T-helper 2 cell treated with Interferon-gamma antibody and Interleukin-4, amounts not matched to agents 5 μg/mL and 100 μg/mL, for 36 hours (primary cell): ENCODE data around the gene ZFP64.

ENCODE experiments used
- DNase-seq: peaks from one replicate; pipeline ENCODE4 v3.0.0; 2021; ENCODE audit warnings: low spot score
- H3K27ac Mint-ChIP-seq: one replicate; pipeline ENCODE4 v1.8.0; 2021; ENCODE audit warnings: mild to moderate bottlenecking, mixed read lengths
- H3K27me3 Mint-ChIP-seq: one replicate; pipeline ENCODE4 v1.8.0; 2021; ENCODE audit warnings: low read depth, mixed read lengths
- H3K36me3 Mint-ChIP-seq: one replicate; pipeline ENCODE4 v1.8.0; 2021; ENCODE audit warnings: low read depth, mixed read lengths
- H3K4me1 Mint-ChIP-seq: one replicate; pipeline ENCODE4 v1.8.0; 2021; ENCODE audit warnings: low read depth, mixed read lengths
- H3K4me3 Mint-ChIP-seq: one replicate; pipeline ENCODE4 v1.8.0; 2022; ENCODE audit warnings: mild to moderate bottlenecking, moderate library complexity, mixed read lengths
- H3K9me3 Mint-ChIP-seq: one replicate; pipeline ENCODE4 v1.8.0; 2021; ENCODE audit warnings: mixed read lengths

The ZFP64 gene

GRCh38 chr20:52131048-52131643, 60.4 kb downstream of the ZFP64 start:
- H3K27ac Mint-ChIP-seq = no peak overlapping the region
- no peaks in the 10 kb centered on the region for H3K4me1 Mint-ChIP-seq
- no peaks in the 10 kb centered on the region for H3K9me3 Mint-ChIP-seq
- no peak for DNase-seq
- no peaks in the 10 kb centered on the region for H3K36me3 Mint-ChIP-seq
- H3K27me3 Mint-ChIP-seq = no peaks in the 10 kb centered on the region
- H3K4me3 Mint-ChIP-seq = no peak overlapping the region

DNA sequence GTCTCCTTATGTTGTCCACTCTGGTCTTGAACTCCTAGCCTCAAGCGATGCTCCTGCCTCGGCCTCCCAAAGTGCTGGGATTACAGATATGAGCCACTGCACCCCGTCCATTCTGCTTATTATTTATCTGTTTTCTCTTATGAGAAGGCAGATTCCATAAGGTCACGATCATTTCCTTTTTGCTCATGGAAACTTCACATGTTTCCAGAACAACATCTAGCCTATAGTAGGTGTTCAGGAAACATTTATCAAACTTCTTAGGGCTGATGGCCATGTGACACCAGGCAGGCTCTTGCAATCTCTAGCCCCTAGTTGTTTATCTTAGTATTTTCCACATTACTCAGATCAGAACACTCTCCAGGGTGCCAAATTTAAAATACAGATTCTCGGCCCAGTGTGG, 61.2 kb downstream of the ZFP64 start:
- Mint-ChIP-seq H3K36me3 (no peaks in the 10 kb centered on the region), H3K27me3 (no peaks in the 10 kb centered on the region), H3K4me1 (no peaks in the 10 kb centered on the region), H3K9me3 (no peaks in the 10 kb centered on the region), H3K4me3 (no peak overlapping the region), H3K27ac (no peak overlapping the region)
- no peak for DNase-seq

- no peaks in the 10 kb centered on the region for H3K4me1 Mint-ChIP-seq
- no peak overlapping the region for H3K27ac Mint-ChIP-seq
- no peaks in the 10 kb centered on the region for H3K27me3 Mint-ChIP-seq
- DNase-seq = no peak
- H3K36me3 Mint-ChIP-seq = no peaks in the 10 kb centered on the region
- no peaks in the 10 kb centered on the region for H3K9me3 Mint-ChIP-seq
- H3K4me3 Mint-ChIP-seq = no peak overlapping the region
These were observed 62.0 kb downstream of the ZFP64 start for GRCh38 chr20:52129611-52130010.

DNA sequence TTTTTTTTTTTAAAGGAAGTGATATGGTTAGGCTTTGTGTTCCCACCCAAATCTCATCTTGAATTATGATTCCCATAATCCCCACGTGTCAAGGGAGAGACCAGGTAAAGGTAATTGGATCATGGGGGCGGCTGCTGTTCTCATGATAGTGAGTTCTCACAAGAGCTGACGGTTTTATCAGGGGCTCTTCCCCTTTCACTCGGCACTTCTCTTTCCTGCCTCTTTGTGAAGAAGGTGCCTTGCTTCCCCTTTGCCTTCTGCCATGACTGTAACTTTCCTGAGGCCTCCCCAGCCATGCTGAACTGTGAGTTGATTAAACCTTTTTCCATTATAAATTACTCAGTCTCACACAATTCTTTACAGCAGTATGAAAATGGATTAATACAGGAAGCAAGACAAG, 64.3 kb downstream of the ZFP64 start:
- Mint-ChIP-seq H3K4me1 (no peaks in the 10 kb centered on the region), H3K27me3 (no peaks in the 10 kb centered on the region), H3K4me3 (no peak overlapping the region), H3K36me3 (no peaks in the 10 kb centered on the region), H3K27ac (no peak overlapping the region), H3K9me3 (no peaks in the 10 kb centered on the region)
- no peak for DNase-seq

DNA sequence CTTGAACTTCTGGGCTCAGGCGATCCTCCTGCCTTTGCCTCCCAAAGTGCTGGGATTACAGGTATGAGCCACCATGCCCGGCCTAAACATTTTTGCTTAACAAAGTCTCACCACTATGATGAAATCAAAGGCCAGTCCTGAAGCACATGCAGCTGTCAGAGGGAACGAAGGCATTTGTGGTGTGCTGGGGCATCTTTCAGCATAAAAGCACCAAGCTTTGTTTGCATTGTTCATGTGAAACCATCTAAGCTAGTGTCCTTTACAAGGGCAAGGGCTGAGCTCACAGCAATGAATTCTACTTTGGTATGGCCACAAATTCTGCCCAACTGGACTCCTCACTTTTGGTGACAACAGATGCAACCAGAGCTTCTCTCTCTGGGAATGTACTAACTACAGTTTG, 66.8 kb downstream of the ZFP64 start:
- H3K27ac Mint-ChIP-seq = no peak overlapping the region
- no peak overlapping the region for H3K4me3 Mint-ChIP-seq
- no peaks in the 10 kb centered on the region for H3K4me1 Mint-ChIP-seq
- H3K9me3 Mint-ChIP-seq = no peaks in the 10 kb centered on the region
- H3K27me3 Mint-ChIP-seq = no peaks in the 10 kb centered on the region
- no peak for DNase-seq
- H3K36me3 Mint-ChIP-seq = no peaks in the 10 kb centered on the region

DNA sequence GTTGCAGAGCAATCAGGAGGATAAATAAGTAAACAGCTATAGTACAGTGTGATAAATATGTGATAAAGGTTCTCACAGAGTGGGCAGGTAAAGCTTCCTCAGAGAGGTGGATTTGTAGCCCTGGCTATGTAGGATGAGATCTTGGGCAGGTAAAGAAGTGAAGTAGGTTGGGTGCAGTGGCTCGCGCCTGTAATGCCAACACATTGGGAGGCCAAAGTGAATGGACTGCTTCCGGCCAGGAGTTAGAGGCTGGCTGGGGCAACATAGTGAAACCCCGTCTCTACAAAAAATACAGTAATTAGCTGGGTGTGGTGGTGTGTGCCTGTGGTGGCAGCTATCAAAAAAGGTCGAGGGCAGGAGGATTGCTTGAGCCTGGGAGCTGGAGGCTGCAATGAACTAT, 72.9 kb downstream of the ZFP64 start:
- H3K4me3 Mint-ChIP-seq = no peak overlapping the region
- H3K36me3 Mint-ChIP-seq = no peaks in the 10 kb centered on the region
- no peaks in the 10 kb centered on the region for H3K27me3 Mint-ChIP-seq
- H3K9me3 Mint-ChIP-seq = no peaks in the 10 kb centered on the region
- no peak for DNase-seq
- H3K4me1 Mint-ChIP-seq = no peaks in the 10 kb centered on the region
- no peak overlapping the region for H3K27ac Mint-ChIP-seq

DNA sequence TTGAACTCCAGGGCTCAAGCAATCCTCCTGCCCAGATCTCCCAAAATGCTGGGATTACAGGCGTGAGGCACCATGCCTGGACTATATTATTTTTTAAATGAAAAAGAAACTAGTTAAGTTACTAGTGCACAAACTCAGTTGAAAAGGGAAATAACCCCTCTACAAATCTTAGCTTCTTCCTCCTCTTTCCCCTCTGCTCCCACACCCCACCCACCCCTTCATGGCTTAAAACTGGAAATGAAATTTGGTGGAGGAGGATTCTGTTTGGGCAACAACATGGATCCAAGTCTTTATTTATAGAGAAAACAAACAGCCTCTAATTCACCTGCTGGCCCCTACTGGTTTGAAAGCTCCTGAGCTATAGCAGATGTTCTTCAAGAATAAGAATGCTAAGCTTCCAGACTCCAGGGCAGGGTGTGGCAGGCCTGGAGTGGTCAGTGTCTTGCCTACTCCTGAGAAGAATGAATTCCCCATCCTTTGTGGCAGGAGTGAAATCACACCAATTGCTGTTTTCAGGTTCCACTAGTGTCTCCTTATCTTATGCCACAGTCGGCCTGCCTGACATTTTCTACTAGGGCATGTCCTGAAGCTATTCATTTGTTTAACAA, 73.5 kb downstream of the ZFP64 start:
- H3K4me1 Mint-ChIP-seq = no peaks in the 10 kb centered on the region
- no peak overlapping the region for H3K4me3 Mint-ChIP-seq
- H3K27ac Mint-ChIP-seq = no peak overlapping the region
- H3K36me3 Mint-ChIP-seq = no peaks in the 10 kb centered on the region
- H3K9me3 Mint-ChIP-seq = no peaks in the 10 kb centered on the region
- H3K27me3 Mint-ChIP-seq = no peaks in the 10 kb centered on the region
- DNase-seq = no peak

- Mint-ChIP-seq H3K4me1 (no peaks in the 10 kb centered on the region), H3K36me3 (no peaks in the 10 kb centered on the region), H3K9me3 (no peaks in the 10 kb centered on the region), H3K27ac (no peak overlapping the region), H3K27me3 (peaks cover 21% of the 10 kb centered on the region), H3K4me3 (no peak overlapping the region)
- DNase-seq = no peak
These were observed 81.1 kb downstream of the ZFP64 start for GRCh38 chr20:52110456-52110855.

- H3K4me3 Mint-ChIP-seq = peak overlapping the region; percentile 46
- no peaks in the 10 kb centered on the region for H3K9me3 Mint-ChIP-seq
- peaks cover 10% of the 10 kb centered on the region for H3K4me1 Mint-ChIP-seq
- peaks cover 51% of the 10 kb centered on the region for H3K27me3 Mint-ChIP-seq
- DNase-seq = no peak
- H3K36me3 Mint-ChIP-seq = no peaks in the 10 kb centered on the region
- H3K27ac Mint-ChIP-seq = no peak overlapping the region
These were observed 85.8 kb downstream of the ZFP64 start for GRCh38 chr20:52105442-52106422.

- Mint-ChIP-seq H3K9me3 (no peaks in the 10 kb centered on the region), H3K4me1 (peaks cover 10% of the 10 kb centered on the region), H3K36me3 (no peaks in the 10 kb centered on the region), H3K4me3 (peak overlapping the region; percentile 49), H3K27ac (no peak overlapping the region), H3K27me3 (peaks cover 51% of the 10 kb centered on the region)
- no peak for DNase-seq
These were observed 86.8 kb downstream of the ZFP64 start for GRCh38 chr20:52104546-52105441.

- Mint-ChIP-seq H3K36me3 (no peaks in the 10 kb centered on the region), H3K27ac (no peak overlapping the region), H3K4me3 (peak overlapping the region; percentile 57), H3K27me3 (peaks cover 56% of the 10 kb centered on the region), H3K4me1 (peaks cover 10% of the 10 kb centered on the region), H3K9me3 (no peaks in the 10 kb centered on the region)
- DNase-seq = no peak
These were observed 87.5 kb downstream of the ZFP64 start for GRCh38 chr20:52103913-52104545.

DNA sequence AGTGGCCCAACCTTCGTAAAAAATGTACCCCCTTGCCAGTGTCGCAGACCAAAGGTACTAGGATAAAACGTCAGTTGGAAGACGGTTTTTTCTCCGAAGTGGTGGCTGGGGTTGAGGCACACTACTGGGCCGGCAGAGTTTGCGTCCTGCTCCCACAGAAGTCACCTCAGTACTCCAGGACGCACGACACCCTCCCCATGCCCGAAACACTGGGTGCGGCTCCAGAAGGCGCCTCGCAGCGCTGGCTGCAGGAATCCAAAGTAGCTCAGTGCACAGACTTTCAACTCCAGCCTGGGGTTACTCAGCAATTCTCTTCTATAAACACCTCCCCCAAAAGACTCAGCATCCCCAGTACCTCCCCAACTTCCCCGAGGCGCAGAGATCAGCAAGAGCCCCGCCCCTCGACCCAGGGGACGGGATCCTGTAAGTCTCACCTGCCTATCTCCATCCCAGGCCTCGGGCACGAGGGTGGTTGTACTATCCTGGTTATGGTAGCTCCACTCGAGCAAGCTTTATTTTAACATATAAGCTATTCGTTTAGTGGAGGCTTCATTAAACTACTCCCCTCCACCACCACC, 88.2 kb downstream of the ZFP64 start:
- Mint-ChIP-seq H3K27ac (no peak overlapping the region), H3K4me1 (peaks cover 10% of the 10 kb centered on the region), H3K4me3 (peak overlapping the region; percentile 57), H3K27me3 (peaks cover 57% of the 10 kb centered on the region), H3K9me3 (no peaks in the 10 kb centered on the region), H3K36me3 (no peaks in the 10 kb centered on the region)
- no peak for DNase-seq

DNA sequence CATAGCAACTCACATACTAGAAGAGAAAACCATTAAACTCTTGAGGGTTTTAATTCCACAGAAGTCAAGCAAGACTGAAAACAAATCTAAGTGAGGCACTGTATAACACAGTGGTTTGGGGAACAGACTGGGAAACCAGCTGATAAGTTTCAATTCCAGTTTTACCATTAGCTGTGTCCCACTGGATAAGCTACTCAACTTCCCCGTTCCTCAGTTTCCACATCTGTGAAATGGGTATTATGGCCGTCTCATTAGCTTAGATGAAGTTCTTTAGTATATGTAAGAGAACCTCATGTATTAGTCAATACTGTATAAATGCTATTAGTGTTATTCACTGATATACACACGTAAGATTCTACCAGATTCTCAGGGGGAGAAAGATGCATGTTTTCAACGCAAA, 89.0 kb downstream of the ZFP64 start:
- Mint-ChIP-seq H3K4me3 (no peak overlapping the region), H3K27ac (no peak overlapping the region), H3K4me1 (peaks cover 10% of the 10 kb centered on the region), H3K27me3 (peaks cover 53% of the 10 kb centered on the region), H3K9me3 (no peaks in the 10 kb centered on the region), H3K36me3 (no peaks in the 10 kb centered on the region)
- no peak for DNase-seq
